ENCODE results near the gene GPS1.

DNA sequence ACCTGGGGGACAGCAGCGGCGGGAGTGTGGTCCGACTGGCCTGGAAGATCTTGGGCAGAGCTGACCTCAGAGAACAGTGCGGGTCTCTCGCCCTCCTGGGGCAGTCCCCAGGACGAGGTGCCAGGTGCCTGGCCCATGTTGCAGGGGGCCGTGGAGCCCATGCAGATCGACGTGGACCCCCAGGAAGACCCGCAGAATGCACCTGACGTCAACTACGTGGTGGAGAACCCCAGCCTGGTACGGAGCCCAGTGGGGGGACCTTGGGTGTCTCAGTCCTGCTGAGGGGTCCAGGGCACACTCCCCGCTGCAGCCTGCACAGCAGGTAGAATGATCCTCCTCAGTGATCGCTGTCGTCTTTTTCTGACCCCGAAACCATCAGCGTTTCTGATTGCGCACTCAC is 1.4 kb downstream of the GPS1 start:
- TF ChIP-seq TCF12 (IDR thresholded peaks at IDR 0.05; ENCODE audit: low read depth) (no peak), TAF1 (IDR thresholded peaks at IDR 0.05; ENCODE audit: low read depth) (no peak), REST (IDR thresholded peaks at IDR 0.05; ENCODE audit: low read depth) (no peak), RAD21 (IDR thresholded peaks at IDR 0.05; ENCODE audit: low read depth) (no peak), FOXM1 (IDR thresholded peaks at IDR 0.05; ENCODE audit: borderline replicate concordance, low read depth) (no peak)

All from Ishikawa (cell line).